OCI-LY7 (cell line): ENCODE data around the gene UNC5B. TPM values are rescaled to one million over a fixed set of nuclear protein-coding genes. Genes with fewer than 3 reads are reported as not detected.

Experiments
- BruUV-seq: library from RNA; stranded (reverse); fragments of 400-500 nt; replicated peaks from 2 replicates; lab custom pipeline; 2021; lab: Mats Ljungman, UMichigan
- CTCF ChIA-PET: fragments of 300-600 bp; sonication (Branson Sonifier 250); formaldehyde crosslinking; loops from one replicate; lab custom pipeline; 2022; ENCODE audit warnings: antibody characterized with exemption; ENCODE audit not compliant: unreplicated experiment; lab: Charles Lee
- POLR2A ChIA-PET: fragments of 300-600 bp; sonication (Branson Sonifier 250); formaldehyde crosslinking; loops from one replicate; lab custom pipeline; 2022; ENCODE audit warnings: antibody characterized with exemption; lab: Charles Lee
- DNase-seq: peaks from one replicate; pipeline ENCODE4 v3.0.0-alpha.2; 2015; ENCODE audit warnings: low spot score
- H2AFZ ChIP-seq: fragments of 200-600 bp; sonication (generic), shearing (Covaris generic); 2 replicates; pipeline ENCODE4 v1.6.1; 2014; ENCODE audit warnings: mild to moderate bottlenecking, antibody characterized with exemption, low read length, moderate library complexity
- H3K27ac ChIP-seq: fragments of 200-600 bp; sonication (generic); 2 replicates; pipeline ENCODE4 v1.5.1; 2014; ENCODE audit warnings: mixed run types, low read depth, mild to moderate bottlenecking, moderate library complexity, low read length, inconsistent platforms; ENCODE audit not compliant: poor library complexity, severe bottlenecking
- H3K36me3 ChIP-seq: fragments of 200-600 bp; sonication (generic); 2 replicates; pipeline ENCODE4 v1.6.1; 2014; ENCODE audit warnings: mild to moderate bottlenecking, antibody characterized with exemption, low read length, moderate library complexity, mixed read lengths; ENCODE audit not compliant: insufficient read depth
- H3K4me1 ChIP-seq: fragments of 200-600 bp; sonication (generic); 2 replicates; pipeline ENCODE4 v1.5.1; 2014; ENCODE audit warnings: mild to moderate bottlenecking, low read length; ENCODE audit not compliant: insufficient read depth, poor library complexity, severe bottlenecking
- H3K4me2 ChIP-seq: fragments of 200-600 bp; sonication (generic); 2 replicates; pipeline ENCODE4 v1.6.1; 2014; ENCODE audit warnings: mild to moderate bottlenecking, low read length
- H3K4me3 ChIP-seq: fragments of 200-600 bp; sonication (generic); 2 replicates; pipeline ENCODE4 v1.5.1; 2014; ENCODE audit warnings: mild to moderate bottlenecking, low read depth, low read length; ENCODE audit not compliant: poor library complexity, severe bottlenecking
- H3K79me2 ChIP-seq: fragments of 200-600 bp; sonication (generic); 2 replicates; pipeline ENCODE4 v1.6.1; 2016; ENCODE audit warnings: low read depth, mild to moderate bottlenecking, low read length, moderate library complexity, mixed read lengths; ENCODE audit not compliant: insufficient read depth
- H3K9me2 ChIP-seq: fragments of 200-600 bp; sonication (generic); 2 replicates; pipeline ENCODE4 v1.6.1; 2016; ENCODE audit warnings: mild to moderate bottlenecking, low read length, mixed read lengths; ENCODE audit not compliant: insufficient read depth
- H3K9me3 ChIP-seq: fragments of 200-600 bp; sonication (generic); 2 replicates; pipeline ENCODE4 v1.6.1; 2014; ENCODE audit warnings: mild to moderate bottlenecking, mixed run types, low read length, mixed read lengths
- H4K20me1 ChIP-seq: fragments of 200-600 bp; sonication (generic); 2 replicates; pipeline ENCODE4 v1.6.1; 2014; ENCODE audit warnings: mild to moderate bottlenecking, antibody characterized with exemption, low read length, moderate library complexity, mixed read lengths; ENCODE audit not compliant: insufficient read depth
- CTCF ChIP-seq: fragments of 200-600 bp; sonication (generic); conservative IDR thresholded peaks from 2 replicates; pipeline ENCODE4 v1.5.1; 2014; ENCODE audit warnings: mild to moderate bottlenecking, antibody characterized with exemption, low read length, moderate library complexity, mixed read lengths
- EZH2phosphoT487 ChIP-seq: fragments of 200-600 bp; sonication (generic); IDR thresholded peaks from 2 replicates; pipeline ENCODE4 v1.6.1; 2018; ENCODE audit warnings: low read depth, borderline replicate concordance, mild to moderate bottlenecking, mixed run types, antibody characterized with exemption, low read length, moderate library complexity, mixed read lengths
- intact Hi-C: fragments of 100-400 bp; cut with micrococcal nuclease; formaldehyde crosslinking; loops from one replicate; pipeline ENCODE4 v1.10.0; 2022; ENCODE audit not compliant: unreplicated experiment
- total RNA-seq, 2 experiments: library from RNA; depleted of rRNA in 1 of 2; stranded (reverse); fragments of >200 nt in 1 of 2; shearing (Covaris generic) in 1 of 2; gene quantifications; 2 replicates each; pipeline ENCODE4 v1.2.3, GENCODE V29; 2014 to 2022

UNC5B gene
- total RNA-seq, 2 experiments from 2014 or later, result not detected

- intact Hi-C loops, result no loop called here
- no peak overlapping the region for H3K27ac ChIP-seq
- CTCF ChIA-PET, result interaction anchor here (0.6 kb wide), 1 partner anchor 1537 kb away, joined by 3 read pairs; no protein-coding TSS in a partner anchor
- no peak overlapping the region for H3K4me2 ChIP-seq
- H3K4me3 ChIP-seq, result no peak overlapping the region
- POLR2A ChIA-PET, result interaction anchor here (0.5 to 0.6 kb wide), 2 partner anchors 19 to 968 kb away, joined by 3 to 5 read pairs; no protein-coding TSS in a partner anchor
- no peaks in the 10 kb centered on the region for H3K79me2 ChIP-seq
- no peaks in the 10 kb centered on the region for H3K9me3 ChIP-seq
- H2AFZ ChIP-seq, result no peak overlapping the region
- H4K20me1 ChIP-seq, result no peaks in the 10 kb centered on the region; the same call in 1 of the 2 replicates
- DNase-seq, result no peak
- H3K36me3 ChIP-seq, result no peaks in the 10 kb centered on the region
- BruUV-seq, result no TSS peak
- no peaks in the 10 kb centered on the region for H3K4me1 ChIP-seq
- TF ChIP-seq CTCF (no peak), EZH2phosphoT487 (no peak)
- H3K9me2 ChIP-seq, result no peaks in the 10 kb centered on the region
Observed at GRCh38 chr10:71292624-71293445, 80.5 kb downstream of the UNC5B start.

GRCh38 chr10:71293446-71294084 is 81.2 kb downstream of the UNC5B start:
- Histone ChIP-seq H3K4me1 (no peaks in the 10 kb centered on the region), H4K20me1 (no peaks in the 10 kb centered on the region; the same call in 1 of the 2 replicates), H3K79me2 (no peaks in the 10 kb centered on the region), H3K9me3 (no peaks in the 10 kb centered on the region), H2AFZ (no peak overlapping the region), H3K4me3 (no peak overlapping the region), H3K4me2 (no peak overlapping the region), H3K27ac (no peak overlapping the region), H3K36me3 (no peaks in the 10 kb centered on the region), H3K9me2 (no peaks in the 10 kb centered on the region)
- intact Hi-C loops, result no loop called here
- BruUV-seq, result no TSS peak
- ChIA-PET POLR2A (interaction anchor here (0.6 kb wide), 1 partner anchor 18 kb away, joined by 5 read pairs; no protein-coding TSS in a partner anchor), CTCF (interaction anchor here (0.6 kb wide), 1 partner anchor 1538 kb away, joined by 3 read pairs; no protein-coding TSS in a partner anchor)
- no peak for TF ChIP-seq CTCF
- no peak for TF ChIP-seq EZH2phosphoT487
- no peak for DNase-seq
